Mammary epithelial cell (primary cell): Measurements from ENCODE around the gene LMX1A.

Experiments
- EZH2 ChIP-seq: IDR thresholded peaks from 2 replicates; pipeline ENCODE4 v1.6.1; 2012; ENCODE audit warnings: low read length, inconsistent platforms, borderline replicate concordance
- TF ChIP-seq, protein P1 (sequence below), 2 donors: IDR thresholded peaks in 1 of 2; conservative IDR thresholded peaks in 1 of 2; 2 replicates each; pipeline ENCODE4 v1.5.1; 2011 to 2012; ENCODE audit warnings: inconsistent platforms in 2 of 2, low read length in 2 of 2, mild to moderate bottlenecking in 2 of 2, control low read depth in 1 of 2, low read depth in 1 of 2; ENCODE audit not compliant: insufficient read depth in 1 of 2; ENCODE audit errors: extremely low read depth in 1 of 2

DNA sequence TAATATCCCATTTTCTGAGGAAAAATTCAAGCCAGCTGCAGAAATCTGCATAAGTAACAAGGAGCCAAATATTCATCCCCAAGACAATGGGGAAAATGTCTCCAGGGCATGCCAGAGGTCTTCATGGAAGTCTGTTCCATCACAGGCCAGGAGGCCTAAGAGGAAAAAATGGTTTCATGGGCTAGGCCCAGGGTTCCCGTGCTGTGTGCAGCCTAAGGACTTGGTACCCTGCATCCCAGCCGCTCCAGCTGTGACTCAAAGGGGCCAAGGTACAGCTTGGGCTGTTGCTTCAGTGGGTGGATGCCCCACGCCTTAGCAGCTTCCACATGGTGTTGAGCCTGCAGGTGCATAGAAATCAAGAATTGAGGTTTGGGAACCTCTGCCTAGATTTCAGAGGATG, 173.5 kb downstream of the LMX1A start:
- TF ChIP-seq, protein P1, sequence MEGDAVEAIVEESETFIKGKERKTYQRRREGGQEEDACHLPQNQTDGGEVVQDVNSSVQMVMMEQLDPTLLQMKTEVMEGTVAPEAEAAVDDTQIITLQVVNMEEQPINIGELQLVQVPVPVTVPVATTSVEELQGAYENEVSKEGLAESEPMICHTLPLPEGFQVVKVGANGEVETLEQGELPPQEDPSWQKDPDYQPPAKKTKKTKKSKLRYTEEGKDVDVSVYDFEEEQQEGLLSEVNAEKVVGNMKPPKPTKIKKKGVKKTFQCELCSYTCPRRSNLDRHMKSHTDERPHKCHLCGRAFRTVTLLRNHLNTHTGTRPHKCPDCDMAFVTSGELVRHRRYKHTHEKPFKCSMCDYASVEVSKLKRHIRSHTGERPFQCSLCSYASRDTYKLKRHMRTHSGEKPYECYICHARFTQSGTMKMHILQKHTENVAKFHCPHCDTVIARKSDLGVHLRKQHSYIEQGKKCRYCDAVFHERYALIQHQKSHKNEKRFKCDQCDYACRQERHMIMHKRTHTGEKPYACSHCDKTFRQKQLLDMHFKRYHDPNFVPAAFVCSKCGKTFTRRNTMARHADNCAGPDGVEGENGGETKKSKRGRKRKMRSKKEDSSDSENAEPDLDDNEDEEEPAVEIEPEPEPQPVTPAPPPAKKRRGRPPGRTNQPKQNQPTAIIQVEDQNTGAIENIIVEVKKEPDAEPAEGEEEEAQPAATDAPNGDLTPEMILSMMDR (conservative IDR thresholded peaks at IDR 0.05 in 1 of 2, IDR thresholded peaks at IDR 0.05 in 1 of 2; ENCODE audit: extremely low read depth in 1 of 2, insufficient read depth in 1 of 2, low read depth in 1 of 2, low read length in 2 of 2) = no peak
- no peak for TF ChIP-seq EZH2
